Dermis blood vessel endothelial cell (primary cell): ENCODE results near the gene SLC25A29. TPM values are rescaled to one million over a fixed set of nuclear protein-coding genes. Genes with fewer than 3 reads are reported as not detected.

Source experiments
- total RNA-seq: library from RNA; depleted of rRNA; stranded (reverse); fragments of >200 nt; gene quantifications from 2 replicates; pipeline ENCODE4 v1.2.3, GENCODE V29; 2014

The SLC25A29 gene
- total RNA-seq, 1 donor from 2014 or later = 145 TPM

Other genes starting within 250 kb of the SLC25A29 start
- gene EVL, start 241.0 kb downstream of the SLC25A29 start, total RNA-seq = 7.7 and 12.9 TPM in 2 replicates
- 0.68 and 2.0 TPM in 2 replicates for gene DEGS2, start 146.8 kb downstream of the SLC25A29 start, total RNA-seq
- 55.1 and 63.1 TPM in 2 replicates for gene YY1, start 67.3 kb downstream of the SLC25A29 start, total RNA-seq
- gene SLC25A47, start 16.9 kb upstream of the SLC25A29 start, total RNA-seq = not detected in 2 replicates
- gene WDR25, start 70.0 kb upstream of the SLC25A29 start, total RNA-seq = 27.8 and 29.3 TPM in 2 replicates